ENCODE data around the gene APOL1. TPM values are rescaled to one million over a fixed set of nuclear protein-coding genes. Genes with fewer than 3 reads are reported as not detected.

APOL1 gene
- total RNA-seq, 1 donor: 21.6 TPM

GRCh38 chr22:36237462-36238372 is 15.2 kb upstream of the APOL1 start:
- DNase-seq (ENCODE audit: low read depth): peak; percentile 53
- TF ChIP-seq CTCF (IDR thresholded peaks at IDR 0.05; ENCODE audit: insufficient read depth, low read depth, low read length): no peak
- peak overlapping the region; percentile 84 for H3K4me3 ChIP-seq (ENCODE audit: low read depth, low read length)

- DNase-seq (ENCODE audit: low read depth): no peak
- peak overlapping the region; percentile 84 for H3K4me3 ChIP-seq (ENCODE audit: low read depth, low read length)
- no peak for TF ChIP-seq CTCF (IDR thresholded peaks at IDR 0.05; ENCODE audit: insufficient read depth, low read depth, low read length)
Observed at GRCh38 chr22:36238373-36239149, 14.4 kb upstream of the APOL1 start.

- TF ChIP-seq CTCF (IDR thresholded peaks at IDR 0.05; ENCODE audit: insufficient read depth, low read depth, low read length): no peak
- DNase-seq (ENCODE audit: low read depth): no peak
- peak overlapping the region; percentile 84 for H3K4me3 ChIP-seq (ENCODE audit: low read depth, low read length)
Observed at GRCh38 chr22:36239150-36239400, 13.9 kb upstream of the APOL1 start.

GRCh38 chr22:36239401-36240171 is 13.3 kb upstream of the APOL1 start, which contains the start of gene APOL2:
TSS of gene APOL2 (minus strand) at chr22:36239527. CDS start at chr22:36233162, 6,365 bp downstream.
- peak; percentile 69 for TF ChIP-seq CTCF (IDR thresholded peaks at IDR 0.05; ENCODE audit: insufficient read depth, low read depth, low read length)
- DNase-seq (ENCODE audit: low read depth): peak; percentile 98
- peak within 1 kb of the TSS; percentile 84 for H3K4me3 ChIP-seq (ENCODE audit: low read depth, low read length)

- no peak for DNase-seq (ENCODE audit: low read depth)
- TF ChIP-seq CTCF (IDR thresholded peaks at IDR 0.05; ENCODE audit: insufficient read depth, low read depth, low read length): no peak
- H3K4me3 ChIP-seq (ENCODE audit: low read depth, low read length): no peak overlapping the region
Observed at GRCh38 chr22:36243986-36244385, 8.9 kb upstream of the APOL1 start.

- TF ChIP-seq CTCF (IDR thresholded peaks at IDR 0.05; ENCODE audit: insufficient read depth, low read depth, low read length): no peak
- no peak for DNase-seq (ENCODE audit: low read depth)
- H3K4me3 ChIP-seq (ENCODE audit: low read depth, low read length): no peak overlapping the region
Observed at GRCh38 chr22:36244522-36245391, 8.2 kb upstream of the APOL1 start.

Data from fibroblast of villous mesenchyme (primary cell).